ENCODE measurements around the gene PLPPR3. TPM values are rescaled to one million over a fixed set of nuclear protein-coding genes. Genes with fewer than 3 reads are reported as not detected.
"Not testable (repeated sequence)": the region's sequence is repeated elsewhere in the genome, so short reads cannot be mapped to it uniquely, and the experiment has no call there.

The PLPPR3 gene
- total RNA-seq, 1 donor from 2014 or later: 0.75 TPM

DNA sequence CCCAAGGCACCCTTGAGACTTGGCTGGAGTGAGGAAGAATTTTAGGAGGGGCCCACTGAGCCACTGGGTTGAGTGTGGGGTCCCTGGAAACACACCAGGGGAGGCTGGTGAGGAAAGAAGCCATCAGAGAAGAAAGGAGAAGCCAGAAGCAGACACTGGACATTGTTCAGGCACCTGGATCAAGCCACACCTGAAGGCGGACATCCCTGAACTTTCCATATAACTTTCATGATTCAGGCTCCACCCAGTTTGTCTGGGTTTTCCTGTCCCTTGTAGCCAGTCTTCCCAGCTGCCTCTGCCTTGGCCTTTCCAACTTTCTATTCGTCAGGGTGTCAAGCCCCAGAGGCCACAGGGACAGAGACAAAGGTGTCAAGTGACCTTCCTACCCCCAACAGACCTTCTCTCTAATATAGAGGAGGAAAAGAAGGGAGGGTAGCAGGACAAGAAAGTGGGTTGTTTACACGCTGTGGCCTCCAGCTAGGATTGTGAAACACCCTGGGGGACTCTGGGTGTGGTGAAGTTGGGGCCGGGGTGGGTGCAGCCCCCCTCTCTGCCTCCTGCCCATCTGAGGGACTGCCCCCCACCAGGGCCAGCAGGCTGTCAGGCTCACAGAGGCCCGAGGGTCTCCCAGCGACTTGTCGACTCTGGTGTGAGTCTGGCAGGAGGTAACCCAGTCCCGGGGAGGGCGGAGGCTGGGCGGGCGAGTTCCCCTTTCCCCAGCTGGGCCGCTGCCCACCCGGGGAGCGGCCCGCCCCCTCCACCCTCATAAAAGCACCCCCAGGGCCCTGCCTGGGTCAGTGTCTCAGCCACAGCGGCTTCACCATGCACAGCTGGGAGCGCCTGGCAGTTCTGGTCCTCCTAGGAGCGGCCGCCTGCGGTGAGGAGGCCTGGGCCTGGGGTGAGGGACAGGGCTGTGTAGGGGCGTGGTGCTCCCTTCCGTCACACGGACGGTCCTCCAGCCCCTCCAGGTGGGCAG lies 37.4 kb upstream of the PLPPR3 start, which contains the start of gene CFD:
Gene CFD, plus strand, starts transcription at position 797 of the 976 bp plus-strand sequence. Its CDS starts 26 bp downstream, at position 823.
- TF ChIP-seq, protein P1, sequence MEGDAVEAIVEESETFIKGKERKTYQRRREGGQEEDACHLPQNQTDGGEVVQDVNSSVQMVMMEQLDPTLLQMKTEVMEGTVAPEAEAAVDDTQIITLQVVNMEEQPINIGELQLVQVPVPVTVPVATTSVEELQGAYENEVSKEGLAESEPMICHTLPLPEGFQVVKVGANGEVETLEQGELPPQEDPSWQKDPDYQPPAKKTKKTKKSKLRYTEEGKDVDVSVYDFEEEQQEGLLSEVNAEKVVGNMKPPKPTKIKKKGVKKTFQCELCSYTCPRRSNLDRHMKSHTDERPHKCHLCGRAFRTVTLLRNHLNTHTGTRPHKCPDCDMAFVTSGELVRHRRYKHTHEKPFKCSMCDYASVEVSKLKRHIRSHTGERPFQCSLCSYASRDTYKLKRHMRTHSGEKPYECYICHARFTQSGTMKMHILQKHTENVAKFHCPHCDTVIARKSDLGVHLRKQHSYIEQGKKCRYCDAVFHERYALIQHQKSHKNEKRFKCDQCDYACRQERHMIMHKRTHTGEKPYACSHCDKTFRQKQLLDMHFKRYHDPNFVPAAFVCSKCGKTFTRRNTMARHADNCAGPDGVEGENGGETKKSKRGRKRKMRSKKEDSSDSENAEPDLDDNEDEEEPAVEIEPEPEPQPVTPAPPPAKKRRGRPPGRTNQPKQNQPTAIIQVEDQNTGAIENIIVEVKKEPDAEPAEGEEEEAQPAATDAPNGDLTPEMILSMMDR (conservative IDR thresholded peaks at IDR 0.05; ENCODE audit: low read depth, low read length): no peak
- H3K4me3 ChIP-seq (ENCODE audit: low read depth, low read length): peak within 1 kb of the TSS; percentile 49
- no peak for DNase-seq (ENCODE audit: low read depth)

DNA sequence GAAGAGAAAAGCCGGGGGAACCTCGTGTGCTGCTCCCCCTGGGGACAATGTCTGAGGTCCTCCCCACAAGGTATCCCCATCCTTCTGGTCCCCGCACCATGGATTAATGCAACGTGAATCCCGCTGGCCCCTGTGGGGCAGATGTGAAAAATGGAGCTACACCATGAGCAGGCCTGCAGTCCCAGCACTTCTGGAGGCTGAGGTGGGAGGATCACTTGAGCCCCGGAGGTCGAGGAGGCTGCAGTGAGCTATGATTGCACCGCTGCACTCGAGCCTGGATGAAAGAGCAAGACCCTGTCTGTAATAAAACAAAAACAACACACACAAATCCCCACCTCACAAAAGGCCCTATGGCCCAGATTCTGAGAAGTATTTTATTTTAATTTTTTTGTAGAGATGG lies 36.5 kb upstream of the PLPPR3 start:
- no peak overlapping the region for H3K4me3 ChIP-seq (ENCODE audit: low read depth, low read length)
- TF ChIP-seq, protein P1 (conservative IDR thresholded peaks at IDR 0.05; ENCODE audit: low read depth, low read length): no peak
- DNase-seq (ENCODE audit: low read depth): no peak

DNA sequence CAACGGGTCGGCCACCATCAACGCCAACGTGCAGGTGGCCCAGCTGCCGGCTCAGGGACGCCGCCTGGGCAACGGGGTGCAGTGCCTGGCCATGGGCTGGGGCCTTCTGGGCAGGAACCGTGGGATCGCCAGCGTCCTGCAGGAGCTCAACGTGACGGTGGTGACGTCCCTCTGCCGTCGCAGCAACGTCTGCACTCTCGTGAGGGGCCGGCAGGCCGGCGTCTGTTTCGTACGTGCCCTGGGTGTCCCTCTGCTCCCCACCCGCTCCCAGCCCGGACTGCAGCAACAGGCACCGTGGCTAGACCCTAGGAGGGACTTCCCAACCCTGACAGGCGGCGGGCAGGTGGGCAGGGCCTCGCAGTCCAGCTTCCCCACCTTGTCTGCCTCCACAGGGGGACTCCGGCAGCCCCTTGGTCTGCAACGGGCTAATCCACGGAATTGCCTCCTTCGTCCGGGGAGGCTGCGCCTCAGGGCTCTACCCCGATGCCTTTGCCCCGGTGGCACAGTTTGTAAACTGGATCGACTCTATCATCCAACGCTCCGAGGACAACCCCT lies 33.9 kb upstream of the PLPPR3 start:
- DNase-seq (ENCODE audit: low read depth): no peak
- no peak overlapping the region for H3K4me3 ChIP-seq (ENCODE audit: low read depth, low read length)
- TF ChIP-seq, protein P1 (conservative IDR thresholded peaks at IDR 0.05; ENCODE audit: low read depth, low read length): no peak

DNA sequence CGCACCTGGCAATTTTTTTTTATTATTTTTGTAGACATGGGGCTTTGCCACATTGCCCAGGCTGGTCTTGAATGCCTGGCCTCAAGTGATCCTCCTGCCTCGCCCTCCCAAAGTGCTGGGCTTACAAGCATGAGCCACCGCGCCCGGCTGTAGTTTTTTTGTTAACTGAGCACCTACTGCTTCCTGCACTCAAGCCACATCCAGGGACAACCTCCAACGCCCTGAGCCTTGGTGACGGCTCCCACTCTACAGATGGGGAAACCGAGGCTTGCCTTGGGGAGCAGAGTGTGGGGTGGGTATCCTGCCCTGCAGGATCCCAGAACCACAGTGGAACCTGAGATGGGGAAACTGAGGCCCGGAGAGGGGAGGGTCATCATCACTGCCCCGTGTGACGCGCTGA lies 33.4 kb upstream of the PLPPR3 start:
- TF ChIP-seq, protein P1 (conservative IDR thresholded peaks at IDR 0.05; ENCODE audit: low read depth, low read length): no peak
- no peak overlapping the region for H3K4me3 ChIP-seq (ENCODE audit: low read depth, low read length)
- no peak for DNase-seq (ENCODE audit: low read depth)

DNA sequence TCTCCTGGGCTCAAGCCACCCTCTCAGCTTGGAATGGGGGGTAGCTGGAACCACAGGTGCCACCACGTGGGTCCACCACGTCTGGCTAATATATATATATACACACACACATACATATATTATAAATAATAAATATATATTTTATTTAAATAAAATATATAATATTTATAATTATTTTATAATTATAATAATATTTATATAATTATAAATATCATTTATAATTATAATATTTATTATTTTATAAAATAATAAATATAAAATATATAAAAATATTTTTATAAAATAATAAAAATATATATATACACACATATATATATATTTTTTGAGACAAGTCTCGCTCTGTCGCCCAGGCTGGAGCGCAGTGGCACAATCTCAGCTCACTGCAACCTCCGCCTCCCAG lies 32.8 kb upstream of the PLPPR3 start:
- H3K4me3 ChIP-seq (ENCODE audit: low read depth, low read length): no peak overlapping the region
- DNase-seq (ENCODE audit: low read depth): no peak
- TF ChIP-seq, protein P1 (conservative IDR thresholded peaks at IDR 0.05; ENCODE audit: low read depth, low read length): no peak

DNA sequence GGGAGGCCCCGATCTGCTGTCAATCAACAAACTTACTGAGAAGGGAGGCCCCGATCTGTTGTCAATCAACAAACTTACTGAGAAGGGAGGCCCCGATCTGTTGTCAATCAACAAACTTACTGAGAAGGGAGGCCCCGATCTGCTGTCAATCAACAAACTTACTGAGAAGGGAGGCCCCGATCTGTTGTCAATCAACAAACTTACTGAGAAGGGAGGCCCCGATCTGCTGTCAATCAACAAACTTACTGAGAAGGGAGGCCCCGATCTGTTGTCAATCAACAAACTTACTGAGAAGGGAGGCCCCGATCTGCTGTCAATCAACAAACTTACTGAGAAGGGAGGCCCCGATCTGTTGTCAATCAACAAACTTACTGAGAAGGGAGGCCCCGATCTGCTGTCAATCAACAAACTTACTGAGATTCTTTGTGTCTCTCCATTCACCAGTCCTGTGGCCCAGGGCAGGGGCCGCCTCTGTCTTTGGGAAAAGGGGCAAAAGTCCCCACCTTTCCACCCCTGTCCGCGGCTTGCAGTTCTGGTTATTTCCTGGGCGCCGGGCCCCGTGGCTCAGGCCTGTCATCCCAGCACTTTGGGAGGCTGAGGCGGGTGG lies 32.0 kb upstream of the PLPPR3 start:
- H3K4me3 ChIP-seq (ENCODE audit: low read depth, low read length); DNase-seq (ENCODE audit: low read depth): not testable (repeated sequence)

DNA sequence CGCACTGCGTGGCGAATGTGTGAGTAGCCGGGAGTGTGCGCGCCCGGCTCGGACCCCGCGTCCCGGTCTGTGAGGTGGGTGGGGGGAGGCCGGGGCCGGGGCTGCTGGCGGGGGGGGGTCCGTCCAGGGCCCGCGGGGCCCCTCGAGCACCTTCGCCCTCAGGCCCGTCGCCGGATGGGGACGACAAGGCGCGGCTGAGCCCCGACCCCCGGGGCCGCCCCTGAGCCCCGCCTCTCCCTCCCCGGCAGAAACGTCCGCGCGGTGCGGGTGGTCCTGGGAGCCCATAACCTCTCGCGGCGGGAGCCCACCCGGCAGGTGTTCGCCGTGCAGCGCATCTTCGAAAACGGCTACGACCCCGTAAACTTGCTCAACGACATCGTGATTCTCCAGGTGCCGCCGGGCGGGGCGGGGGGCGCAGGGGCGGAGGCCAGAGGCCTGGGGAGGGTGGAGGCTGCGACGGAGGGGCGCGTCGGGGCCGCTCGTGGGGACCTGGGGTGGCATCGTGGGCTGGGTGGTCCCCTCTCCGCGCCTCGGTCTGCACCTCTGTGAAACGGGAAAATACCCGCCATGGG lies 31.3 kb upstream of the PLPPR3 start:
- no peak overlapping the region for H3K4me3 ChIP-seq (ENCODE audit: low read depth, low read length)
- TF ChIP-seq, protein P1 (conservative IDR thresholded peaks at IDR 0.05; ENCODE audit: low read depth, low read length): no peak
- DNase-seq (ENCODE audit: low read depth): no peak

Data from epithelial cell of proximal tubule (primary cell).